HCT116 (cell line): ENCODE results near the gene C2orf78.

ENCODE experiments used
- CTCF ChIP-seq, 3 experiments: fragments of 200-600 bp in 1 of 3; sonication (generic) in 1 of 3; IDR thresholded peaks in 2 of 3; conservative IDR thresholded peaks in 1 of 3; 2 replicates each; pipeline ENCODE4 v1.5.1; 2012 to 2017; ENCODE audit warnings: low read depth in 2 of 3, low read length in 2 of 3, antibody characterized with exemption in 1 of 3, borderline replicate concordance in 1 of 3, control low read depth in 1 of 3, mild to moderate bottlenecking in 1 of 3, mixed read lengths in 1 of 3, mixed run types in 1 of 3, moderate library complexity in 1 of 3; ENCODE audit not compliant: insufficient read depth in 1 of 3
- EZH2 ChIP-seq: fragments of 200-600 bp; sonication (generic); IDR thresholded peaks from 2 replicates; pipeline ENCODE4 v1.6.1; 2017; ENCODE audit warnings: antibody characterized with exemption, mixed run types
- FOSL1 ChIP-seq: IDR thresholded peaks from 2 replicates; pipeline ENCODE4 v1.6.1; 2012; ENCODE audit warnings: low read depth
- POLR2A ChIP-seq: IDR thresholded peaks from 2 replicates; pipeline ENCODE4 v1.7.0; 2011; ENCODE audit warnings: borderline replicate concordance; ENCODE audit not compliant: insufficient read depth, insufficient read length; ENCODE audit errors: extremely low read depth
- POLR2AphosphoS5 ChIP-seq: IDR thresholded peaks from 2 replicates; pipeline ENCODE4 v1.6.1; 2011; ENCODE audit warnings: mild to moderate bottlenecking, low read depth, low read length, moderate library complexity
- SIN3A ChIP-seq: IDR thresholded peaks from 2 replicates; pipeline ENCODE4 v1.6.1; 2012; ENCODE audit warnings: low read depth
- YY1 ChIP-seq: IDR thresholded peaks from 2 replicates; pipeline ENCODE4 v1.6.1; 2011; ENCODE audit warnings: low read length, low read depth, moderate library complexity, mild to moderate bottlenecking; ENCODE audit not compliant: insufficient replicate concordance; ENCODE audit errors: extremely low read depth

- TF ChIP-seq CTCF (IDR thresholded peaks at IDR 0.05 in 2 of 3, conservative IDR thresholded peaks at IDR 0.05 in 1 of 3; ENCODE audit: borderline replicate concordance in 1 of 3, insufficient read depth in 1 of 3, low read depth in 2 of 3, low read length in 2 of 3) (no peak), EZH2 (no peak), POLR2A (no peak), YY1 (no peak), POLR2AphosphoS5 (no peak), SIN3A (no peak), FOSL1 (no peak)
Measured at GRCh38 chr2:73736378-73736777, 47.6 kb upstream of the C2orf78 start.
